Measurements from ENCODE around the gene CFAP20DC.

DNA sequence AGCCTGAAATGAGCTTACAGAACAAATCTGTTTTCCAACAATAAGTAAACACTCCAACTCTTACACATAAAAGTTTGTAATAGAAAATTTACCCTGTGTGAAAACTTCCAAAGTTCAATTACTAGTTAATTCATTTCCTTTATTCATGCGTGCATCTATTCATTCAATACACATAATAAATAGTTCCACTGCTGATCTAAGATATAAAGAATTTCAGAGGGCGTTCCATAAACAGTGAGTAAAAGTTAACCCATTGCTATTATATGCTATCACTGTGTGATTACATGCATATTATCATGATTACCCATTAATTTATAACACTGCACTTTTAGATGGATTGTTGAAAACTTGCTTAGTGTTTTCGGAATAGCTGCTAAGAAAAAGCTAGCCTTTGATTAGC lies 36.2 kb upstream of the CFAP20DC start:
- TF ChIP-seq, protein P1, sequence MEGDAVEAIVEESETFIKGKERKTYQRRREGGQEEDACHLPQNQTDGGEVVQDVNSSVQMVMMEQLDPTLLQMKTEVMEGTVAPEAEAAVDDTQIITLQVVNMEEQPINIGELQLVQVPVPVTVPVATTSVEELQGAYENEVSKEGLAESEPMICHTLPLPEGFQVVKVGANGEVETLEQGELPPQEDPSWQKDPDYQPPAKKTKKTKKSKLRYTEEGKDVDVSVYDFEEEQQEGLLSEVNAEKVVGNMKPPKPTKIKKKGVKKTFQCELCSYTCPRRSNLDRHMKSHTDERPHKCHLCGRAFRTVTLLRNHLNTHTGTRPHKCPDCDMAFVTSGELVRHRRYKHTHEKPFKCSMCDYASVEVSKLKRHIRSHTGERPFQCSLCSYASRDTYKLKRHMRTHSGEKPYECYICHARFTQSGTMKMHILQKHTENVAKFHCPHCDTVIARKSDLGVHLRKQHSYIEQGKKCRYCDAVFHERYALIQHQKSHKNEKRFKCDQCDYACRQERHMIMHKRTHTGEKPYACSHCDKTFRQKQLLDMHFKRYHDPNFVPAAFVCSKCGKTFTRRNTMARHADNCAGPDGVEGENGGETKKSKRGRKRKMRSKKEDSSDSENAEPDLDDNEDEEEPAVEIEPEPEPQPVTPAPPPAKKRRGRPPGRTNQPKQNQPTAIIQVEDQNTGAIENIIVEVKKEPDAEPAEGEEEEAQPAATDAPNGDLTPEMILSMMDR (IDR thresholded peaks at IDR 0.05; ENCODE audit: low read depth, low read length, missing input control) = no peak
- TF ChIP-seq TAF1 (conservative IDR thresholded peaks at IDR 0.05) (no peak), RXRA (IDR thresholded peaks at IDR 0.05) (no peak), NR2F2 (IDR thresholded peaks at IDR 0.05) (no peak), JUND (IDR thresholded peaks at IDR 0.05) (no peak), EGR1 (IDR thresholded peaks at IDR 0.05; ENCODE audit: low read depth in 2 of 2) (no peak), RAD21 (IDR thresholded peaks at IDR 0.05) (no peak), FOXA1 (IDR thresholded peaks at IDR 0.05) (no peak), YY1 (IDR thresholded peaks at IDR 0.05) (no peak), SP1 (IDR thresholded peaks at IDR 0.05) (no peak)
- TF ChIP-seq, protein P2, sequence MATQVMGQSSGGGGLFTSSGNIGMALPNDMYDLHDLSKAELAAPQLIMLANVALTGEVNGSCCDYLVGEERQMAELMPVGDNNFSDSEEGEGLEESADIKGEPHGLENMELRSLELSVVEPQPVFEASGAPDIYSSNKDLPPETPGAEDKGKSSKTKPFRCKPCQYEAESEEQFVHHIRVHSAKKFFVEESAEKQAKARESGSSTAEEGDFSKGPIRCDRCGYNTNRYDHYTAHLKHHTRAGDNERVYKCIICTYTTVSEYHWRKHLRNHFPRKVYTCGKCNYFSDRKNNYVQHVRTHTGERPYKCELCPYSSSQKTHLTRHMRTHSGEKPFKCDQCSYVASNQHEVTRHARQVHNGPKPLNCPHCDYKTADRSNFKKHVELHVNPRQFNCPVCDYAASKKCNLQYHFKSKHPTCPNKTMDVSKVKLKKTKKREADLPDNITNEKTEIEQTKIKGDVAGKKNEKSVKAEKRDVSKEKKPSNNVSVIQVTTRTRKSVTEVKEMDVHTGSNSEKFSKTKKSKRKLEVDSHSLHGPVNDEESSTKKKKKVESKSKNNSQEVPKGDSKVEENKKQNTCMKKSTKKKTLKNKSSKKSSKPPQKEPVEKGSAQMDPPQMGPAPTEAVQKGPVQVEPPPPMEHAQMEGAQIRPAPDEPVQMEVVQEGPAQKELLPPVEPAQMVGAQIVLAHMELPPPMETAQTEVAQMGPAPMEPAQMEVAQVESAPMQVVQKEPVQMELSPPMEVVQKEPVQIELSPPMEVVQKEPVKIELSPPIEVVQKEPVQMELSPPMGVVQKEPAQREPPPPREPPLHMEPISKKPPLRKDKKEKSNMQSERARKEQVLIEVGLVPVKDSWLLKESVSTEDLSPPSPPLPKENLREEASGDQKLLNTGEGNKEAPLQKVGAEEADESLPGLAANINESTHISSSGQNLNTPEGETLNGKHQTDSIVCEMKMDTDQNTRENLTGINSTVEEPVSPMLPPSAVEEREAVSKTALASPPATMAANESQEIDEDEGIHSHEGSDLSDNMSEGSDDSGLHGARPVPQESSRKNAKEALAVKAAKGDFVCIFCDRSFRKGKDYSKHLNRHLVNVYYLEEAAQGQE (IDR thresholded peaks at IDR 0.05) = no peak
- TF ChIP-seq, protein P3, sequence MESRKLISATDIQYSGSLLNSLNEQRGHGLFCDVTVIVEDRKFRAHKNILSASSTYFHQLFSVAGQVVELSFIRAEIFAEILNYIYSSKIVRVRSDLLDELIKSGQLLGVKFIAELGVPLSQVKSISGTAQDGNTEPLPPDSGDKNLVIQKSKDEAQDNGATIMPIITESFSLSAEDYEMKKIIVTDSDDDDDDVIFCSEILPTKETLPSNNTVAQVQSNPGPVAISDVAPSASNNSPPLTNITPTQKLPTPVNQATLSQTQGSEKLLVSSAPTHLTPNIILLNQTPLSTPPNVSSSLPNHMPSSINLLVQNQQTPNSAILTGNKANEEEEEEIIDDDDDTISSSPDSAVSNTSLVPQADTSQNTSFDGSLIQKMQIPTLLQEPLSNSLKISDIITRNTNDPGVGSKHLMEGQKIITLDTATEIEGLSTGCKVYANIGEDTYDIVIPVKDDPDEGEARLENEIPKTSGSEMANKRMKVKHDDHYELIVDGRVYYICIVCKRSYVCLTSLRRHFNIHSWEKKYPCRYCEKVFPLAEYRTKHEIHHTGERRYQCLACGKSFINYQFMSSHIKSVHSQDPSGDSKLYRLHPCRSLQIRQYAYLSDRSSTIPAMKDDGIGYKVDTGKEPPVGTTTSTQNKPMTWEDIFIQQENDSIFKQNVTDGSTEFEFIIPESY (IDR thresholded peaks at IDR 0.05) = no peak
- TF ChIP-seq, protein P4, sequence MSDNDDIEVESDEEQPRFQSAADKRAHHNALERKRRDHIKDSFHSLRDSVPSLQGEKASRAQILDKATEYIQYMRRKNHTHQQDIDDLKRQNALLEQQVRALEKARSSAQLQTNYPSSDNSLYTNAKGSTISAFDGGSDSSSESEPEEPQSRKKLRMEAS (IDR thresholded peaks at IDR 0.05) = no peak
